Measurements from ENCODE around the gene ETV5. TPM values are rescaled to one million over a fixed set of nuclear protein-coding genes. Genes with fewer than 3 reads are reported as not detected.
"Not testable (repeated sequence)": the region's sequence is repeated elsewhere in the genome, so short reads cannot be mapped to it uniquely, and the experiment has no call there.

Gene ETV5
- total and polyA plus RNA-seq, 7 experiments from 2014 or later, result 0.56 to 2.3 (median 0.97) TPM; not detected in 3

GRCh38 chr3:186044427-186044826 lies 64.5 kb downstream of the ETV5 start:
- Histone ChIP-seq H3K4me3 (ENCODE audit: low read length) (no peak overlapping the region), H3K36me3 (ENCODE audit: control insufficient read depth in 2 of 3, insufficient read depth in 3 of 3, low read length in 3 of 3) (no peaks in the 10 kb centered on the region), H3K4me1 (ENCODE audit: control insufficient read depth in 2 of 2, insufficient read depth in 2 of 2, low read length in 2 of 2) (no peaks in the 10 kb centered on the region), H3K27ac (ENCODE audit: low read depth, low read length) (no peak overlapping the region), H3K9me3 (ENCODE audit: control insufficient read depth in 2 of 3, low read length in 3 of 3) (no peaks in the 10 kb centered on the region), H3K27me3 (ENCODE audit: control insufficient read depth in 2 of 2, insufficient read depth in 2 of 2, low read length in 2 of 2) (peaks cover 0 to under 1% of the 10 kb centered on the region in 2 donors)
- Mint-ChIP-seq H3K36me3 (no peaks in the 10 kb centered on the region), H3K4me3 (no peak overlapping the region), H3K27me3 (peaks cover 27 to 54% (median 32%) of the 10 kb centered on the region in 5 donors), H3K9me3 (peaks cover 0 to 3% (median 0%) of the 10 kb centered on the region in 11 donors), H3K27ac (no peak overlapping the region), H3K4me1 (no peaks in the 10 kb centered on the region)
- ChIA-PET POLR2A (no interaction called here), CTCF (no interaction called here)
- intact Hi-C loops (cut with micrococcal nuclease), result no loop called here
- ATAC-seq, result no peak
- no peak for DNase-seq

GRCh38 chr3:186042521-186043202 lies 66.2 kb downstream of the ETV5 start:
- no peaks in the 10 kb centered on the region for H3K9me3 ChIP-seq (ENCODE audit: control insufficient read depth in 2 of 3, low read length in 3 of 3)
- H3K36me3 Mint-ChIP-seq, result no peaks in the 10 kb centered on the region
- intact Hi-C loops (cut with micrococcal nuclease), result no loop called here
- no peaks in the 10 kb centered on the region for H3K36me3 ChIP-seq (ENCODE audit: control insufficient read depth in 2 of 3, insufficient read depth in 3 of 3, low read length in 3 of 3)
- H3K27me3 Mint-ChIP-seq, result peaks cover 31 to 57% (median 32%) of the 10 kb centered on the region in 5 donors
- DNase-seq (no peak), ATAC-seq (no peak)
- H3K4me3 ChIP-seq (ENCODE audit: low read length), result no peak overlapping the region
- no peak overlapping the region for H3K4me3 Mint-ChIP-seq
- H3K27ac Mint-ChIP-seq, result no peak overlapping the region
- H3K9me3 Mint-ChIP-seq, result peaks cover 0 to 12% (median 6%) of the 10 kb centered on the region in 11 donors
- POLR2A ChIA-PET, result no interaction called here
- no peaks in the 10 kb centered on the region for H3K27me3 ChIP-seq (ENCODE audit: control insufficient read depth in 2 of 2, insufficient read depth in 2 of 2, low read length in 2 of 2)
- CTCF ChIA-PET, result no interaction called here
- H3K4me1 ChIP-seq (ENCODE audit: control insufficient read depth in 2 of 2, insufficient read depth in 2 of 2, low read length in 2 of 2), result no peaks in the 10 kb centered on the region
- no peaks in the 10 kb centered on the region for H3K4me1 Mint-ChIP-seq
- no peak overlapping the region for H3K27ac ChIP-seq (ENCODE audit: low read depth, low read length)

GRCh38 chr3:186042036-186042435 lies 66.9 kb downstream of the ETV5 start:
- ATAC-seq (no peak), DNase-seq (no peak)
- Histone ChIP-seq H3K27ac (ENCODE audit: low read depth, low read length) (no peak overlapping the region), H3K9me3 (ENCODE audit: control insufficient read depth in 2 of 3, low read length in 3 of 3) (no peaks in the 10 kb centered on the region), H3K4me3 (ENCODE audit: low read length) (no peak overlapping the region), H3K4me1 (ENCODE audit: control insufficient read depth in 2 of 2, insufficient read depth in 2 of 2, low read length in 2 of 2) (no peaks in the 10 kb centered on the region), H3K27me3 (ENCODE audit: control insufficient read depth in 2 of 2, insufficient read depth in 2 of 2, low read length in 2 of 2) (no peaks in the 10 kb centered on the region), H3K36me3 (ENCODE audit: control insufficient read depth in 2 of 3, insufficient read depth in 3 of 3, low read length in 3 of 3) (no peaks in the 10 kb centered on the region)
- peaks cover 31 to 61% (median 36%) of the 10 kb centered on the region in 5 donors for H3K27me3 Mint-ChIP-seq
- peaks cover 0 to 4% (median 0%) of the 10 kb centered on the region in 5 donors for H3K36me3 Mint-ChIP-seq
- ChIA-PET POLR2A (no interaction called here), CTCF (no interaction called here)
- H3K4me1 Mint-ChIP-seq, result no peaks in the 10 kb centered on the region
- peaks cover 0 to 16% (median 6%) of the 10 kb centered on the region in 11 donors for H3K9me3 Mint-ChIP-seq
- intact Hi-C loops (cut with micrococcal nuclease), result no loop called here
- no peak overlapping the region for H3K4me3 Mint-ChIP-seq
- H3K27ac Mint-ChIP-seq, result no peak overlapping the region

- Histone ChIP-seq H3K27ac (ENCODE audit: low read depth, low read length) (no peak overlapping the region), H3K9me3 (ENCODE audit: control insufficient read depth in 2 of 3, low read length in 3 of 3) (no peaks in the 10 kb centered on the region), H3K27me3 (ENCODE audit: control insufficient read depth in 2 of 2, insufficient read depth in 2 of 2, low read length in 2 of 2) (no peaks in the 10 kb centered on the region), H3K36me3 (ENCODE audit: control insufficient read depth in 2 of 3, insufficient read depth in 3 of 3, low read length in 3 of 3) (no peaks in the 10 kb centered on the region), H3K4me3 (ENCODE audit: low read length) (no peak overlapping the region), H3K4me1 (ENCODE audit: control insufficient read depth in 2 of 2, insufficient read depth in 2 of 2, low read length in 2 of 2) (no peaks in the 10 kb centered on the region)
- H3K27me3 Mint-ChIP-seq, result peaks cover 21 to 40% (median 30%) of the 10 kb centered on the region in 5 donors
- no peak overlapping the region for H3K27ac Mint-ChIP-seq
- intact Hi-C loops (cut with micrococcal nuclease), result no loop called here
- ChIA-PET CTCF (interaction anchor here (0.5 kb wide), 1 partner anchor 502 kb away, joined by 5 read pairs; no protein-coding TSS in a partner anchor), POLR2A (no interaction called here)
- peaks cover 0 to 4% (median 0%) of the 10 kb centered on the region in 5 donors for H3K36me3 Mint-ChIP-seq
- ATAC-seq, result no peak
- DNase-seq, result no peak
- H3K4me3 Mint-ChIP-seq, result no peak overlapping the region
- H3K4me1 Mint-ChIP-seq, result no peaks in the 10 kb centered on the region
- H3K9me3 Mint-ChIP-seq, result peaks cover 0 to 16% (median 6%) of the 10 kb centered on the region in 11 donors
Observed at GRCh38 chr3:186038360-186038759, 70.5 kb downstream of the ETV5 start.

GRCh38 chr3:186035277-186035676 lies 73.6 kb downstream of the ETV5 start:
- ChIA-PET POLR2A (no interaction called here), CTCF (interaction anchor here (1.6 kb wide), 1 partner anchor 9 kb away, joined by 4 read pairs; no protein-coding TSS in a partner anchor)
- no peak for ATAC-seq
- Histone ChIP-seq H3K36me3 (ENCODE audit: control insufficient read depth in 2 of 3, insufficient read depth in 3 of 3, low read length in 3 of 3) (no peaks in the 10 kb centered on the region), H3K4me1 (ENCODE audit: control insufficient read depth in 2 of 2, insufficient read depth in 2 of 2, low read length in 2 of 2) (no peaks in the 10 kb centered on the region), H3K9me3 (ENCODE audit: control insufficient read depth in 2 of 3, low read length in 3 of 3) (no peaks in the 10 kb centered on the region), H3K4me3 (ENCODE audit: low read length) (no peak overlapping the region), H3K27me3 (ENCODE audit: control insufficient read depth in 2 of 2, insufficient read depth in 2 of 2, low read length in 2 of 2) (no peaks in the 10 kb centered on the region), H3K27ac (ENCODE audit: low read depth, low read length) (no peak overlapping the region)
- no peak for DNase-seq
- Mint-ChIP-seq H3K27ac (no peak overlapping the region), H3K36me3 (peaks cover 0 to 4% (median 0%) of the 10 kb centered on the region in 5 donors), H3K27me3 (peaks cover 13 to 35% (median 15%) of the 10 kb centered on the region in 5 donors), H3K4me3 (no peak overlapping the region), H3K9me3 (peaks cover 0 to 16% (median 6%) of the 10 kb centered on the region in 11 donors), H3K4me1 (no peaks in the 10 kb centered on the region)
- intact Hi-C loops (cut with micrococcal nuclease), result no loop called here

- H3K27ac Mint-ChIP-seq, result no peak overlapping the region
Observed at GRCh38 chr3:186032321-186032720, 76.6 kb downstream of the ETV5 start.

GRCh38 chr3:186025993-186026392 lies 82.9 kb downstream of the ETV5 start:
- POLR2A ChIA-PET; intact Hi-C loops (cut with micrococcal nuclease); H3K4me3 ChIP-seq (ENCODE audit: low read length); DNase-seq; H3K27ac ChIP-seq (ENCODE audit: low read depth, low read length); H3K36me3 ChIP-seq (ENCODE audit: control insufficient read depth in 2 of 3, insufficient read depth in 3 of 3, low read length in 3 of 3); H3K9me3 ChIP-seq (ENCODE audit: control insufficient read depth in 2 of 3, low read length in 3 of 3); H3K4me1 ChIP-seq (ENCODE audit: control insufficient read depth in 2 of 2, insufficient read depth in 2 of 2, low read length in 2 of 2); H3K4me3 Mint-ChIP-seq; H3K9me3 Mint-ChIP-seq; ATAC-seq; H3K27ac Mint-ChIP-seq; H3K4me1 Mint-ChIP-seq; H3K36me3 Mint-ChIP-seq; H3K27me3 ChIP-seq (ENCODE audit: control insufficient read depth in 2 of 2, insufficient read depth in 2 of 2, low read length in 2 of 2): not testable (repeated sequence)
- CTCF ChIA-PET, result interaction anchor here (0.6 to 0.7 kb wide), 2 partner anchors 8 to 31 kb away, joined by 3 to 4 read pairs; no protein-coding TSS in a partner anchor
- H3K27me3 Mint-ChIP-seq, result peaks cover 9 to 33% (median 22%) of the 10 kb centered on the region in 5 donors

More at GRCh38 chr3:186032321-186032720, 76.6 kb downstream of the ETV5 start:
- peaks cover 0 to under 1% (median 0%) of the 10 kb centered on the region in 5 donors for H3K36me3 Mint-ChIP-seq
- H3K9me3 Mint-ChIP-seq, result peaks cover 0 to 1% (median 0%) of the 10 kb centered on the region in 11 donors
- H3K36me3 ChIP-seq (ENCODE audit: control insufficient read depth in 2 of 3, insufficient read depth in 3 of 3, low read length in 3 of 3), result no peaks in the 10 kb centered on the region
- H3K4me3 ChIP-seq (ENCODE audit: low read length), result no peak overlapping the region
- CTCF ChIA-PET, result no interaction called here
- H3K4me1 Mint-ChIP-seq, result no peaks in the 10 kb centered on the region
- H3K27me3 ChIP-seq (ENCODE audit: control insufficient read depth in 2 of 2, insufficient read depth in 2 of 2, low read length in 2 of 2), result no peaks in the 10 kb centered on the region
- DNase-seq, result no peak
- H3K9me3 ChIP-seq (ENCODE audit: control insufficient read depth in 2 of 3, low read length in 3 of 3), result no peaks in the 10 kb centered on the region
- H3K4me1 ChIP-seq (ENCODE audit: control insufficient read depth in 2 of 2, insufficient read depth in 2 of 2, low read length in 2 of 2), result no peaks in the 10 kb centered on the region
- no peak overlapping the region for H3K27ac ChIP-seq (ENCODE audit: low read depth, low read length)
- peaks cover 15 to 22% (median 17%) of the 10 kb centered on the region in 5 donors for H3K27me3 Mint-ChIP-seq
- H3K4me3 Mint-ChIP-seq, result no peak overlapping the region
- no peak for ATAC-seq
- POLR2A ChIA-PET, result no interaction called here
- intact Hi-C loops (cut with micrococcal nuclease), result no loop called here
